Measurements from ENCODE around the gene CACNA1F. TPM values are rescaled to one million over a fixed set of nuclear protein-coding genes. Genes with fewer than 3 reads are reported as not detected.

The CACNA1F gene
- not detected in 2 replicates for total RNA-seq (2014; rRNA removed; shearing (Covaris generic))
- polyA plus RNA-seq (2016; fragmentation: Nextera tagmentation; extraction: Ambion mirVana) = not detected in 2 replicates

DNA sequence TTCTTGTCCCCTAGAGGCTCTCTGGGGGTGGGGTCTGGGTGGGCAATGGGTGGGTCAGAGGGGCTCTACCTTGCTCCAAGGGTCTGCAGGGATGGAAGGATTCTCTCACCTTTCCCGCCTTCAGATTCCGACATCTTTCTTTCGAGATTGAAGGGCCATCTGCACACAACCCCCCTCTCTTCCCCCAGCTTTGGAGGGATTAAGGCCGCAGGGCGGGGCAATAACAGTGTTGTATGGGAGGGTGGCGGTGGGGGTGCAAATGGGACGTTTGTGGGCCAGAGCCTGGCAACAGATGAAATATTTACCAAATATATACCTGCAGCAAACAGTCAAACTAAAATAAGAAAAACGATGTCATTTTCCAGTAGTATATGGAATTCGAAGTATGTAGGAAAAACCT lies at the start of gene CACNA1F:
Gene CACNA1F, minus strand, starts transcription at position 165 of the 400 bp plus-strand sequence. Its CDS starts 31 bp downstream, at position 134.
- Histone ChIP-seq H3K4me1 (ENCODE audit: insufficient read depth) (no peaks in the 10 kb centered on the region), H3K36me3 (ENCODE audit: low read depth) (no peaks in the 10 kb centered on the region), H3K9me3 (ENCODE audit: low read depth) (no peaks in the 10 kb centered on the region), H3K4me3 (0 out of 2 replicates have a peak within 1 kb of the TSS, but pooled peaks have one; percentile 26), H3K9ac (no peak within 1 kb of the TSS), H3K27ac (no peak within 1 kb of the TSS), H3K4me2 (ENCODE audit: unreplicated experiment) (no peak within 1 kb of the TSS), H3F3A (ENCODE audit: insufficient read depth) (no peaks in the 10 kb centered on the region), H4K20me1 (ENCODE audit: insufficient read depth) (no peaks in the 10 kb centered on the region), H3K79me2 (ENCODE audit: insufficient read depth) (0 out of 2 replicates have a peak, but pooled peaks cover 5% of the 10 kb centered on the region), H3K9me2 (ENCODE audit: insufficient read depth) (no peaks in the 10 kb centered on the region), H3K27me3 (replicated peaks; ENCODE audit: insufficient read depth) (no peaks in the 10 kb centered on the region), H2AFZ (peak within 1 kb of the TSS; percentile 71)
- no peak for DNase-seq
- TF ChIP-seq EZH2phosphoT487 (IDR thresholded peaks at IDR 0.05; ENCODE audit: insufficient read depth, low read depth) = no peak
- no peak for TF ChIP-seq EZH2 (IDR thresholded peaks at IDR 0.05; ENCODE audit: insufficient read depth, poor library complexity, severe bottlenecking)
- 96 to 99% methylated on average over 7 to 9 of the region's 9 CpGs for WGBS, 2 experiments (ENCODE audit: low coverage in 1 of 2, low lambda C conversion rate in 2 of 2, missing lambda C conversion rate in 2 of 2)
- in situ Hi-C loops (cut with MboI) = no loop called here

DNA sequence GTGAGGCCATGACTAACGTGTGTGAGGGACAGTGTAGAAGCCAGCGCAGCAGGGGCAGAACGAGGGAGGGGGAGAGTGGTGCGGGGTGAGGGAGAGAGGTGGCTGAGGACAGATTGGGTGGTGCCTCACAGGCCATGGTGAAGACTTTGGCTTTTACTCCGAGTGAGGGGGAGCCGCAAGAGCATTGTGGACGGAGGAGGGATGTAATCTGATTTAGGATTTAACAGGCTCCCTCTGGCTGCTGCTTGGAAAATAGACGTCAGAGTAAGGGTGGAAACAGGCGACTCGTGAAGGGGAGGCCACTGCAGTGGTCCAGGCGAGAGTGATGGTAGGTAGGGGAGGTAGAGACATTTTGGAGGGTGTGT lies 49.5 kb upstream of the CACNA1F start:
- WGBS, 2 experiments (ENCODE audit: low coverage in 1 of 2, low lambda C conversion rate in 2 of 2, missing lambda C conversion rate in 2 of 2) = 9 to 15% methylated on average over 10 to 11 of the region's 11 CpGs
- in situ Hi-C loops (cut with MboI) = no loop called here
- H2AFZ ChIP-seq = peak overlapping the region; percentile 51; the same call in 1 of the 2 replicates
- no peaks in the 10 kb centered on the region for H3K9me3 ChIP-seq (ENCODE audit: low read depth)
- TF ChIP-seq EZH2phosphoT487 (IDR thresholded peaks at IDR 0.05; ENCODE audit: insufficient read depth, low read depth) (no peak), EZH2 (IDR thresholded peaks at IDR 0.05; ENCODE audit: insufficient read depth, poor library complexity, severe bottlenecking) (no peak)
- H3K36me3 ChIP-seq (ENCODE audit: low read depth) = no peaks in the 10 kb centered on the region
- H3K9ac ChIP-seq = no peak overlapping the region
- no peaks in the 10 kb centered on the region for H3K79me2 ChIP-seq (ENCODE audit: insufficient read depth)
- no peaks in the 10 kb centered on the region for H3K9me2 ChIP-seq (ENCODE audit: insufficient read depth)
- no peaks in the 10 kb centered on the region for H4K20me1 ChIP-seq (ENCODE audit: insufficient read depth)
- H3F3A ChIP-seq (ENCODE audit: insufficient read depth) = no peaks in the 10 kb centered on the region
- H3K27ac ChIP-seq = no peak overlapping the region
- H3K4me2 ChIP-seq (ENCODE audit: unreplicated experiment) = no peak overlapping the region
- DNase-seq = peak; percentile 60
- no peak overlapping the region for H3K4me3 ChIP-seq
- no peaks in the 10 kb centered on the region for H3K4me1 ChIP-seq (ENCODE audit: insufficient read depth)
- no peaks in the 10 kb centered on the region for H3K27me3 ChIP-seq (replicated peaks; ENCODE audit: insufficient read depth)

DNA sequence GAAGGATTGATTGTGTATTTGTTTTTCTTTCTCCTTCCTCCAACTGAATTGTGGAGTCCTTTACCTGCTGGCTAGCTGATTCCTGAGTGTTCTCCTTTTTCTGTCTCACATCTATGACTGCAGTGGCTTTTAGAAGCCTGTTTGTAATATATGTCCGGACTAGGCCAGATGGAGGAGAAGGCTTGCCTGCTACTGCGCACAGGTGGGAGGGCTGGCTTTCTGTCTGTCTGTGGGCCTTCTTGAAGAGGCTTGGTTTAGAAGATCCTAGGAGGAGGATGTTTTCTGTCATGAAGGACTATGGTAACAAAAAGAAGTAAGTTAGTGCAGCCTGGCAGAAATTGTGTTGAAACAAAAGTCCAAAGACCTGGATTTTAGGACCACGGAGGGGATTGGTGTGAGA lies 44.9 kb upstream of the CACNA1F start:
- DNase-seq = no peak
- peaks cover 6% of the 10 kb centered on the region for H3K79me2 ChIP-seq (ENCODE audit: insufficient read depth)
- TF ChIP-seq EZH2phosphoT487 (IDR thresholded peaks at IDR 0.05; ENCODE audit: insufficient read depth, low read depth) (no peak), EZH2 (IDR thresholded peaks at IDR 0.05; ENCODE audit: insufficient read depth, poor library complexity, severe bottlenecking) (no peak)
- H3K9me2 ChIP-seq (ENCODE audit: insufficient read depth) = no peaks in the 10 kb centered on the region
- H3K4me2 ChIP-seq (ENCODE audit: unreplicated experiment) = no peak overlapping the region
- no peak overlapping the region for H3K27ac ChIP-seq
- no peaks in the 10 kb centered on the region for H3K4me1 ChIP-seq (ENCODE audit: insufficient read depth)
- no peaks in the 10 kb centered on the region for H3K9me3 ChIP-seq (ENCODE audit: low read depth)
- no peaks in the 10 kb centered on the region for H3K27me3 ChIP-seq (replicated peaks; ENCODE audit: insufficient read depth)
- no peaks in the 10 kb centered on the region for H4K20me1 ChIP-seq (ENCODE audit: insufficient read depth)
- no peak overlapping the region for H3K4me3 ChIP-seq
- no peaks in the 10 kb centered on the region for H3F3A ChIP-seq (ENCODE audit: insufficient read depth)
- WGBS, 2 experiments (ENCODE audit: low coverage in 1 of 2, low lambda C conversion rate in 2 of 2, missing lambda C conversion rate in 2 of 2) = 62 to 75% methylated on average over 3 of the region's 3 CpGs
- H2AFZ ChIP-seq = no peak overlapping the region
- no peaks in the 10 kb centered on the region for H3K36me3 ChIP-seq (ENCODE audit: low read depth)
- H3K9ac ChIP-seq = no peak overlapping the region
- in situ Hi-C loops (cut with MboI) = no loop called here

DNA sequence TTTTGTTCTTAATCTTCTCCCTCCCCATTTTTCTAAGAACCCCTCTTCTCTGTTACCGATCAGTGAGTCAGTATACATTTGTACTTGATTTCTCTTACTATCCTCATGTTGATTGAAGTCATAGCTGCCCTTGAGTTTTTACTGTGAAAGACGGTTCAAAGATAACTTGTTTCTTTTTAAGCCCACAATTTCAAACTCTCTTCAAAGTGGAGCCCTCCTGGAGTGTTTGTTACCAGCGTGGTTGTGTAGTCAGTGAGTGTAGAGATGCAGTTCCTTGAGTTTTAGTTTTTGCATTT lies 44.3 kb upstream of the CACNA1F start:
- Histone ChIP-seq H3K4me1 (ENCODE audit: insufficient read depth) (no peaks in the 10 kb centered on the region), H3K9me3 (ENCODE audit: low read depth) (no peaks in the 10 kb centered on the region), H4K20me1 (ENCODE audit: insufficient read depth) (no peaks in the 10 kb centered on the region), H3K79me2 (ENCODE audit: insufficient read depth) (peaks cover 12% of the 10 kb centered on the region), H3K9ac (no peak overlapping the region), H3K27ac (no peak overlapping the region), H3K36me3 (ENCODE audit: low read depth) (no peaks in the 10 kb centered on the region), H2AFZ (no peak overlapping the region), H3K4me3 (no peak overlapping the region), H3K9me2 (ENCODE audit: insufficient read depth) (no peaks in the 10 kb centered on the region), H3K4me2 (ENCODE audit: unreplicated experiment) (no peak overlapping the region), H3K27me3 (replicated peaks; ENCODE audit: insufficient read depth) (no peaks in the 10 kb centered on the region), H3F3A (ENCODE audit: insufficient read depth) (no peaks in the 10 kb centered on the region)
- no peak for DNase-seq
- WGBS, 2 experiments (ENCODE audit: low coverage in 1 of 2, low lambda C conversion rate in 2 of 2, missing lambda C conversion rate in 2 of 2) = 92 to 97% methylated on average over 3 of the region's 3 CpGs
- in situ Hi-C loops (cut with MboI) = no loop called here
- no peak for TF ChIP-seq EZH2 (IDR thresholded peaks at IDR 0.05; ENCODE audit: insufficient read depth, poor library complexity, severe bottlenecking)
- TF ChIP-seq EZH2phosphoT487 (IDR thresholded peaks at IDR 0.05; ENCODE audit: insufficient read depth, low read depth) = no peak

Data from GM23248 (cell line).